ENCODE data around the gene FITM1.
A peak's percentile ranks its signal among the peaks of the same experiment; 100 is the strongest.

The FITM1 gene

DNA sequence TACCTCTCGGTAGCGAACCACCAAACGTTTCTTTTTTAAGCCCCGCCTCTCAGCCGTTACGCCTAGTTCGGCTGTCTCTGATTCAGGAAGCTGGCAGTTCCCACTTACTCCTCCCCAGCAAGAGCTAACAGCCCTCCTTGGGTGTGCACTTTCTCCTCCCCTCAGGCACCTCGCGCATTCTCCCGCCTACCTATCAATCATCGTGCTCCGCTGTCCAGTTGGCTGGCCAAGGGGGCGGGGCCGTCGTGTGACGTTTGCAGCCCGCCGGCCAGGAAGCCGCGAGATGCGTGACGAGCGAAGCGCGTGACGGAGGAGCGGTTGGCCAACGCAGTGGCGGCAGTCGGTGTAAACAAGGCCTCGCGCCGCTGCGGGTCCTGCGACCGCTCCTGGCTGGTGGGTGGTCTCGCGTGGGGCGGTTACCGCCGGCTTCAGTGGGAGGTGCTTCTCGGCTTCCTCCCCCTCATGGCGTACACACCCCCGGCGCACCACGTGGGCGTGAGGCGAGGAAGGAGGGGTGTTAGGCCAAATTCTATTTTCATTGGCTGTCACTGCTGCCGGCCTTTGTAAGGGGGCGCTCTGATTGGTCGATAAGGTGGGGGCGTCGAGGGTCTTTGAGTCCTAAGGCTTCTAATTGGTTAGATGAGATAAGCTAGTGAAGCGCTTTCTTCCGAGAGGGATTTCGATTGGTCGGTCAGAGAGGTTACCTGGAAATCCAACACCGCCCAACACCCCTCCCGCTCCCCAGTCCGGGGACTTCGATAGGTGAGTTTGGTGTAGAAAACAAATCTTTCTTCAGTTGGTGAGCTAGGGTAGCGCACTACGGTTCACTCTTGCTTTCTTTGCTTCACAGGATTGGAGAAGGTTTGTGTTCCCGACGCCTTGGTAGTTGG lies 15.7 kb upstream of the FITM1 start, which contains the start of the genes DCAF11 and NRL:
Gene DCAF11 (plus strand): TSS at position 246 of the 890 bp plus-strand sequence. CDS start 818 bp downstream, outside the sequence.
Gene NRL (minus strand): TSS at position 418 of the 890 bp plus-strand sequence. CDS start 32,101 bp downstream, outside the sequence.
- in situ Hi-C loops (cut with HindIII; ENCODE audit: low pct_ligation_motif_present, low pct_unique_long_range_greater_than_20kb, low sequenced_read_pairs): no loop called here
- peak; percentile 99 for DNase-seq

DNA sequence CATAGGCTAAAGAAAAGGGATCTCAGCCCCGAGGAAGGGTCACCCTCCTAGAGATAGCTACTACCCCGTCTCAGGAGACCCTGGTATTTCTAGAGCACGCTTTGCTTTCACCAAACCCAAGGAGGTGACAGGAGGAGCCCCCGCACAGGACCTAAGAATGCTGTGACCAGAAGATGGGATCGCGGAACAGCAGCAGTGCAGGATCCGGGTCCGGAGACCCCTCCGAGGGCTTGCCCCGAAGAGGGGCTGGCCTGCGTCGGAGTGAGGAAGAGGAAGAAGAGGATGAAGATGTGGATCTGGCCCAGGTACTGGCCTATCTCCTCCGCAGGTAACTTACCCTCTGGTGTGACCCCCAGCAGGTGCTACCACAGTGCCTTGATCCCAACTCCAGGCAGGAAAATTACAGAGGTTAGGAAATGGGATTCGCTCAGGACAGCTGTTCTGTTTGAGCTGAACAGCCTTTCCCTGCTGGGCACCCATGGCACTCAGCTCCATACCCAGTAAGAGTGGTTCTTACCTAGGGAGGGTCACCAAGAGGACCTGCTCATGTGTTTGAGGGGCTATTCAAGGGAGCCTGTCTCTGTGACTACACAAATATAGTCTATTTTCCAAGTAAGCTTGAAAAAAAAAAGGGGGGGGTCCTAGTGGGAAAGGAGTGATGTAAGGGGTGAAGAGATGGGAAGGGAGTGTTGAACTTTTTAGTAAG lies 14.9 kb upstream of the FITM1 start:
- no peak for DNase-seq
- in situ Hi-C loops (cut with HindIII; ENCODE audit: low pct_ligation_motif_present, low pct_unique_long_range_greater_than_20kb, low sequenced_read_pairs): no loop called here

DNA sequence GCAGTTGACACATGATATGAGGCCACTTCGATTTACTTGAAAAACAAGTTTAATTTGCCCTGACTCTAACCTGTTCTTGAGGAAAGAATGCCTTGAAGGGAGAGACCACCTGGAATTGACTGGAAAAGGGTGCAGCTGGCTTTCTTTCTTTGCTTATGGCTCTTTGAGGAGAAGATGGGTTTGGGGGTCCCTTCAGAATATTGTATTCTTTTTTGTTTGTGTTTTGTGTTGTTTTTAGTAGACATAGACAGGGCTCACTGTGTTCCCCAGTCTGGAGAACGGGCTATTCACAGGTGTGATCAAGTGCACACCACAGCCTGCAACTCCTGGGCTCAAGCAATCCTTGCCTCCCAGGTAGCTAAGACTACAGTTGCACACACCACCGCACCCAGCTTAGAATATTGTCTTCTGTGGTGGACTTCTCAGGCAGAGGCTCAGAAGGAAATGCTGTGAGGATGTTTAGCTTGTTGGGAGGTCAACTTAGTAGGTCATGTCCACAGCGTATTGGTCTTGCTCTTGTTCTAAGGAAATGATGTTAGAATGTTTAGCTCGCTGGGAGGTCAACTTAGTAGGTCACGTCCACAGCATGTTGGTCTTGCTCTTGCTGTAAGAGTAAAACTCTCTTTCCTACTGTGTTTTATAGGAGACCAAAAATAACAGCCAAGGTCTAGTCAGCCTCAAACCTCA lies 14.2 kb upstream of the FITM1 start:
- DNase-seq: no peak
- in situ Hi-C loops (cut with HindIII; ENCODE audit: low pct_ligation_motif_present, low pct_unique_long_range_greater_than_20kb, low sequenced_read_pairs): no loop called here

DNA sequence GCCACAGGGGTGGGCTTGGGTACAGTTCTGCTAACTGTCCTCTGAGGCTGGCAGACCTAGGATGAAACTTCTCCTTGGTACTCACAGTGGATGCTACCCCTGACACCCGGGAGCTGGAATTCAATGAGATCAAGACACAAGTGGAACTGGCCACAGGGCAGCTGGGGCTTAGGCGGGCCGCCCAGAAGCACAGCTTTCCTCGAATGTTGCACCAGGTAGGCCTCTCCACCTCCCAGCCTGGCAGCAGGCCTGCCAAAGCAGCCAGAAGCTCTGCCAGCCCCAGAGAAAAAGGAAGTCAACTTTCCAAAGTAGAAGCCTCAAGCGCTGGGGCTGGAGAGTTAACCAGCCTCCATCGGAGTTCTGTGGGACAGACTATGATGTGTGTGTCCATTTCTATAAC lies 13.3 kb upstream of the FITM1 start:
- in situ Hi-C loops (cut with HindIII; ENCODE audit: low pct_ligation_motif_present, low pct_unique_long_range_greater_than_20kb, low sequenced_read_pairs): no loop called here
- DNase-seq: no peak

DNA sequence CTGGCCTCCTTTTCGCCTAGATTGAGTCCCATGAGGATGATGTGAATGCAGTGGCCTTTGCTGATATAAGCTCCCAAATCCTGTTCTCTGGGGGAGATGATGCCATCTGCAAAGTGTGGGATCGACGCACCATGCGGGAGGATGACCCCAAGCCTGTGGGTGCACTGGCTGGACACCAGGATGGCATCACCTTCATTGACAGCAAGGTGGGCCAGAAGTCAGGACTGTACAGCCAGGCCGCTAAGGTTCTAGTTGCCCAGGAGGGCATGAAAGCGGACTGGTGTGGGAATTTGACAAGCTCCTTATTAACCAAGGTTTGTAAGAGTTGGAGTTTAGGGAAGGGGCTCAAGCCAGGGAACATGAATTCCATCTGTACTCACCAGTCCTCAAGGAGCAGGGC lies 10.8 kb upstream of the FITM1 start:
- DNase-seq: no peak
- in situ Hi-C loops (cut with HindIII; ENCODE audit: low pct_ligation_motif_present, low pct_unique_long_range_greater_than_20kb, low sequenced_read_pairs): no loop called here

DNA sequence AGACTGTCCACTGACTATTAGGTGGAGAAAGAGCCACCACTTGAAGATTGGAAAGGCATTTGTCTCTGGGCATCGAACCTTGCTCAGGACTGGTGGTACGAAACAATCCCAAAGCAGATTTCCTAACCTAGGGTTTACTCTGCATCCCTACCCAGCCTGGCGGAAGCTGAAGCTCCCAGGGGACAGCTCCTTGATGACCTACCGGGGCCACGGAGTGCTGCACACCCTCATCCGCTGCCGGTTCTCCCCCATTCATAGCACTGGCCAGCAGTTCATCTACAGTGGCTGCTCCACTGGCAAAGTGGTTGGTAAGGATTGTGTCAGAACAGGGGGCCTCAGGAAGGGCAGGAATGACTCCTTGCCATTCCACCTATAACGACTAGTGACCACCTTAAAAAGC lies 9.2 kb upstream of the FITM1 start:
- in situ Hi-C loops (cut with HindIII; ENCODE audit: low pct_ligation_motif_present, low pct_unique_long_range_greater_than_20kb, low sequenced_read_pairs): no loop called here
- DNase-seq: no peak

DNA sequence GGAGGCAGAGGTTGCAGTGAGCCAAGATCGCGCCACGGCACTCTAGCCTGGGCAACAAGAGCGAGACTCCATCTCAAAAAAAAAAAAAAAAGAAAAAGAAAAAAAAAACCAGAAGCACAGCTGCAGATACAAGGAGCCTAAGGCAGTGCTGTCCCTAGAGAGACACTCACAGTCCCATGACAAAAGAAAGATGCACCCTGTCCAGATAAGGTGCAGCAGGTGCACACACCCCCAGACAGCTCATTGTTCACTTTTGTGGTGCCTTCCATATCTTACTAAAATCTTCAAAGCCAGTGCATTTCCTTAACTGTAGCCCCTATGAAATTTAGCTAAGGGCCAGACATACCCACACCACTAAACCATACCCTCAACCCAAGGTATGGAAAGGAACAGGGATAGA lies 8.0 kb upstream of the FITM1 start:
- in situ Hi-C loops (cut with HindIII; ENCODE audit: low pct_ligation_motif_present, low pct_unique_long_range_greater_than_20kb, low sequenced_read_pairs): no loop called here
- no peak for DNase-seq

DNA sequence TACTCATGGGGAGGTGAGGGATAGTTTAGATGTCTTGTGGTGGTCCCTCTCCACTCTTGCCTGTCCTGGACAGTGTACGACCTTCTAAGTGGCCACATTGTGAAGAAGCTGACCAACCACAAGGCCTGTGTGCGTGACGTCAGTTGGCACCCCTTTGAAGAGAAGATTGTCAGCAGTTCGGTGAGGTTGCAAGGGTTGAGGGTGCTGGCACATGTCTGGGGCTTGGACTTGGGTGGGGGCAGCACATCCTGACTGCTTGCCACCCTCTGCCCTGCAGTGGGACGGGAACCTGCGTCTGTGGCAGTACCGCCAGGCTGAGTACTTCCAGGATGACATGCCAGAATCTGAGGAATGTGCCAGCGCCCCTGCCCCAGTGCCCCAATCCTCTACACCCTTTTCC lies 7.6 kb upstream of the FITM1 start:
- in situ Hi-C loops (cut with HindIII; ENCODE audit: low pct_ligation_motif_present, low pct_unique_long_range_greater_than_20kb, low sequenced_read_pairs): no loop called here
- DNase-seq: no peak

DNA sequence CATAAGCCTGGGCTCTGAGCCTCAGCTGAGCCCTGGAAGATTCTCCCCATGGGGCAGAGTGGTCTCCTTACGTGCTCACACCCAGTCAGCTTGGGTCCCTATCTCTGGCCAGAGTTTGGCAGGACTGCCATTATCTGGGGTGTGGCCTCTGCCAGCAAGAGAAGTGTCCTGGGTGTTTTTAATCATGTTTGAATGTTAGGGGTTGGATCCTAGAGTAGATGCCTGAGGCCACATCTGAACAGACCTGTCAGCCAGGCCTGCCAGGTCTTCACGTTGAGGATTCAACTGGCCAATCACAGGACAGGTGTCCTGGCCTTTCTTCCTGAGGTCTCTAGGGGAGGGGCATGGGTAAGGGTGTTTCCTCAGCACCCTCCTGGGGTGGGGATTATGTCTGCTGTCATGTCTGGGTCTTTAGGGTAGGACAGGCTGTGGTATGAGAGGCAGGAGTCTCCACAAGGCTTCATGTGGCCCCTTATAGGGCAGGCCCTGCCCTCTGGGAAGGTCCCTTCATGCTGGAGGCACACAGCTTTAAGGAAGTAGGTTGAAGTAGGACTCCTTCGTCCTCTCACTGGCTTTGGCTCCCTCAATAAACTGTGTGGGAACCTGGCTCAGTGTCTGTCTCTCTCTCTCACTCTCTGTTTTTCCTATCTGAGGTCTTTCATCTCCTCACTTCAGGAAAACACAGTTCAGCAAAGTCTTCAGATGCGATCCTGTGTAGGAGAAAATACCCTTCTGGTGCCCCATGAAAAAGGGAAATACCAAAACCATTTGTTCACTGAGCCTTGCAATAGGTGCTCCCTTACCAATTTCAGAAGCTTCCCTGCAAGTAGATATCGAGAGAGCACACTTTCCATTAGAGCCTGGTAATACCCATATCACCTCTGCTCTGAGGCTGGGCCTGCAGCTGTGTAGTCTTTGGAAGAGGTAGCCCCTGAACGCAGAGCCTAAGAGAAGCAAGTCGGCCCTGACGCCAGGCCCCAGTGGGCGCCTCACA lies 6.7 kb upstream of the FITM1 start:
- DNase-seq: no peak
- in situ Hi-C loops (cut with HindIII; ENCODE audit: low pct_ligation_motif_present, low pct_unique_long_range_greater_than_20kb, low sequenced_read_pairs): no loop called here

DNA sequence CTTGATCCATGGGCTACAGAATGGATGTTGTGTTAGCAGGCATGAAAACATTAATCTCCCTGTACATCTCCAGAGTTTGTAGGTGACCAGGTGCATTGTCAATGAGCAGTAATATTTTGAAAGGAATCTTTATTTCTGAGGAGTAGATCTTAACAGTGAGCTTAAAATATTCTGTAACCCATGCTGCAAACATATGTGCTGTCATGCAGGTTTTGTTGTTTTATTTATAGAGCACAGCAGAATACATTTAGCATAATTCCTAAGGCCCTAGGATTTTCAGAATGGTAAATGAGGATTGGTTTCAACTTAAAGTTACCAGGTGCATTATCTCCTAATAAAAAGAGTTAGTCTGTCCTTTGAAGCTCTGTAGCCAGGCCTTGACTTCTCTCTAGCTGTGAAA lies 3.5 kb upstream of the FITM1 start:
- in situ Hi-C loops (cut with HindIII; ENCODE audit: low pct_ligation_motif_present, low pct_unique_long_range_greater_than_20kb, low sequenced_read_pairs): no loop called here
- no peak for DNase-seq

DNA sequence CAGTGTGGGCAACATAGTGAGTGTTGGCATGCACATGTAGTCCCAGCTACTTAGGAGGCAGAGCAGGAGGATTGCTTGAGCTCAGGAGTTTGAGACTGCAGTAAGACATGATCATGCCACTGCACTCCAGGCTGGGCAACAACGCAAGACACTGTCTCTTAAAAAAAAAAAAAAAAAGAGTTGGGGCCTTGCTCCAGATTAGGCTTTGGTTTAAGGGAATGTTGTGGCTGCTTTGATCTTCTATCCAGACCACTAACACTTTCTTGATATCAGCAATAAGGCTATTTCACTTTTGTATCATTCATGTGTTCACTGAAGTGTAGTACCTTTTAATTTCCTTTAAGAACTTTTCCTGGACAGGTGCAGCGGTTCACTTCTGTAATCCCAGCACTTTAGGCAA lies 2.8 kb upstream of the FITM1 start:
- in situ Hi-C loops (cut with HindIII; ENCODE audit: low pct_ligation_motif_present, low pct_unique_long_range_greater_than_20kb, low sequenced_read_pairs): no loop called here
- DNase-seq: no peak

DNA sequence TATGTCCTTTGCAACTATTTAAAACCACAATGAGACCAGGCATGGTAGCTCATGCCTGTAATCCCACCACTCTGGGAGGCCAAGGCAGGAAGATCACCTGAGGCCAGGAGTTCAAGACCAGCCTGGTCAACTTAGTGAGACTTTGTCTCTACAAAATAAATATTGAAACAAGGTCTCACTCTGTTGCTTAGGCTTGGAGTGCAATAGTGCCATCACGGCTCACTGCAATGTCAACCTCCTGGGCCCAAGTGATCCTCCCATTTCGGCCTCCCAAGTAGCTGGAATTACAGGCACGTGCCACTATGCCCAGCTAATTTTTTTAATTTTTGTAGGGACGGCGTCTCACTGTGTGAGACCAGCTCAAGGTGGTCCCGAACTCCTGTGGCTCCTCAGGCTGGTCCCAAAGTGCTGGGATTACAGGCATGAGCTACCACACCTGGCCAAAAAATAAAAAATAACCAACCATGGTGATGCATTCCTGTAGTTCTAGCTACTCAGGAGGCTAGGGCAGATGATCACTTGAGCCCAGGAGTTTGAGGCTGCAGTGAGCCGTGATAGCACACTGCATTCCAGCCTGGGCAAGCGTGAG lies 955 bp upstream of the FITM1 start:
- no peak for DNase-seq
- in situ Hi-C loops (cut with HindIII; ENCODE audit: low pct_ligation_motif_present, low pct_unique_long_range_greater_than_20kb, low sequenced_read_pairs): no loop called here

DNA sequence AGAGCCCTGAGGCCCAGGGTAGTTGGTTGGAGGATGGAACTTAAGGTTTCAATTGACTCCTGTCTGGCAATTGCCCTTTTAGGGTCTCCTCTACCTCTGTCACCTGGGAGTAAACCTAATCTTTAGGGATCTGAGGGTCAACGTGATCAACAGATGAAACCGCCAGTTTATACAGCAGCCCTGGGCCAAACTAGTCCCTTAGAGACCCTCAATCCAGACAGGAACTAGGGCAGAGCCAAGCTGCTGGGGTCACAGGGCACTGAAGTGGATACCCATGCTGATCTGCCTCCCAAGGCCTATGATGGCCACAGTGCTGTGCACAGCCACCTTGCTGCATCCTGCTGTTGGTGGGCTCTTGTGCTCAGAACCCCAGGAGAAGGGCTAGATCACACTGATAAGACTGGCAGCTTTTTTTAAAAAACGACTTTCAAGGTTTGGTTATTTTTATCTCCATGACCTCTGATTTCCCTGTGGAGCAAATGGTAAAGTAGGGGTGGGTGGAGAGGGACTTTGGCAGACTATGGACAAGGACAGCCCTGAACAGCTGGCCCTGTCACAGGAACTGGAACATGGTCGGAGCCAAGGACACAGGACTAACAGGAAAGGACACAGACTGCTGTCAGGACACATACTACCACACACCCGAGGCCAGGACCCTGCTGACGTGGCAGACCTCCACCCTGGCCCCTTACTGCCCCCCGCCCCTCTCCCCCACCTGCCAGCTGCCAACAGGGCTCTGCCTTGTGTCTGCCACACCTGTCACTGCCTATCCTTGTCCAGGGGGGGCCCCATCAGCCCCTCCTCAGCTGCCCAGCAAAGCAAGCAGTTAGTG lies 474 bp downstream of the FITM1 start:
- in situ Hi-C loops (cut with HindIII; ENCODE audit: low pct_ligation_motif_present, low pct_unique_long_range_greater_than_20kb, low sequenced_read_pairs): no loop called here
- DNase-seq: no peak

DNA sequence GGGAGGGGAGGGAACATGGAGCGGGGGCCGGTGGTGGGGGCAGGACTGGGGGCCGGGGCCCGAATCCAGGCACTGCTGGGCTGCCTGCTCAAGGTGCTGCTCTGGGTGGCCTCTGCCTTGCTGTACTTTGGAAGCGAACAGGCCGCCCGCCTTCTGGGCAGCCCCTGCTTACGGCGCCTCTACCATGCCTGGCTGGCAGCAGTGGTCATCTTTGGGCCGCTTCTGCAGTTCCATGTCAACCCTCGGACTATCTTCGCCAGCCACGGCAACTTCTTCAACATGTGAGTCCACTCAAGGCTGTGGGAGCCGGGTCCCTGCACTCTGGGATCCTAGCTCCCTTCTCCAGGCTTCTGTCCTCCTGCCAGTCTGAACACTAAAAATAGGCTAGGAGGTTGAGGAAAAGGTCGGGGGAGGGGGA lies 1.1 kb downstream of the FITM1 start:
- in situ Hi-C loops (cut with HindIII; ENCODE audit: low pct_ligation_motif_present, low pct_unique_long_range_greater_than_20kb, low sequenced_read_pairs): no loop called here

DNA sequence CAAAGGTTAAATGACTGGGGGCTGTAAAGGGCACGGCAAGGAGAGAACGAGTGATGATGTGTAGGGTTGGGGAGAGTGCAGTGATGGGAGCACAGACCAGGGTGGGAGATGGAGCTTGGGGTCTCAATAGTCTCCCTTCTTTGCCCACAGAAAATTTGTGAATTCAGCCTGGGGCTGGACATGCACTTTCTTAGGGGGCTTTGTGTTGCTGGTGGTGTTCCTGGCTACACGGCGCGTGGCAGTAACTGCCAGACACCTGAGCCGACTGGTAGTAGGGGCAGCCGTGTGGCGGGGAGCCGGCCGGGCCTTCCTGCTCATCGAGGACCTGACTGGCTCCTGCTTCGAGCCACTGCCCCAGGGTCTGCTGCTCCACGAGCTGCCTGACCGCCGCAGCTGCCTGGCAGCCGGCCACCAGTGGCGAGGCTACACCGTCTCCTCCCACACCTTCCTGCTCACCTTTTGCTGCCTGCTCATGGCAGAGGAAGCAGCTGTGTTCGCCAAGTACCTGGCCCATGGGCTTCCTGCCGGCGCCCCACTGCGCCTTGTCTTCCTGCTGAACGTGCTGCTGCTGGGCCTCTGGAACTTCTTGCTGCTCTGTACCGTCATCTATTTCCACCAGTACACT lies 1.7 kb downstream of the FITM1 start:
- DNase-seq: no peak

More for the DNA sequence above, 1.1 kb downstream of the FITM1 start:
- DNase-seq: no peak

DNA sequence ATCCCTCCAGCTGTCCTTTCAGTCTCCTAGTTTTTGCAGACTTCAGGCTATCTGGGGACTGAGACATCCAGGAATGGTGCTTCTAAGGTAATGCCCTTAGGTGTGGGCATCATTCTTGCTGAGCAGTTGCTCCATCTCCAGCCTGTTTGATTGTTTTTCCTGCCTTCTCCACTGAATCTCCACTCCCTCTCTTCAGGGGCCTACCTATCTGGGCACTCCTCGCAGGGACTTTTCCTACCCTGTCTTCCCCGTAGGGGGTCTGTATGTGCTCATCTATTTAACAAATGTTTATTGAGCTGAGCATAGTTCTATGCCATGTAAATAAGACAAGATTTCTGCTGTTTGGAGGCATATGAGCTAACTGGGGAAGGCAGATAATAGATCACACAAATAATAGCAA lies 2.5 kb downstream of the FITM1 start:
- in situ Hi-C loops (cut with HindIII; ENCODE audit: low pct_ligation_motif_present, low pct_unique_long_range_greater_than_20kb, low sequenced_read_pairs): no loop called here
- DNase-seq: no peak

More for the DNA sequence above, 1.7 kb downstream of the FITM1 start:
- in situ Hi-C loops (cut with HindIII; ENCODE audit: low pct_ligation_motif_present, low pct_unique_long_range_greater_than_20kb, low sequenced_read_pairs): no loop called here

DNA sequence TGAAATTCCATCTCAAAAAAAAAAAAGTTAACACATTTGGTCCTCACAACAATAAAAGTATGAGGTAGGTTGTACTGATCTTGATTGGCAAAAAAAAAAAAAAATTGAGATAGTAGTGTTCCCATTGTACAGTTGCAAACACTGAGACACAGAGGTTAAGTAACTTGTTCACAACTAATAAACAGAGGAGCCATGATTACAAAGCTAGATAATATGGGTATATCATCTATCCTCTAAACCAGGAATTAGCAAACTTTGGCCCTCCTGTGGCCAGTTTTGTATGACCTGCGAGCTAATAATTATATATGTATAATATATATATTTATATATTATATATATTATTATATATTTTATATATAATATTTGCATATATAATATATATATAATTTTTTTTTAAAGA lies 3.3 kb downstream of the FITM1 start:
- no peak for DNase-seq
- in situ Hi-C loops (cut with HindIII; ENCODE audit: low pct_ligation_motif_present, low pct_unique_long_range_greater_than_20kb, low sequenced_read_pairs): no loop called here
